Kidney (tissue), 14 donors: Measurements from ENCODE around the gene ASB1. TPM values are rescaled to one million over a fixed set of nuclear protein-coding genes. Genes with fewer than 3 reads are reported as not detected.

Experiments used
- DNase-seq, 5 donors: peaks; one replicate each; pipeline ENCODE4 v3.0.0-alpha.2; 2013 to 2020
- FAIRE-seq: peaks from 2 replicates; lab custom pipeline; 2012; peaks lifted over from hg19 to GRCh38; lab: Jason Lieb, UNC
- H3K27ac ChIP-seq, 2 donors: one replicate each; pipeline ENCODE4 v1.7.0; 2013; ENCODE audit warnings: low read depth in 2 of 2, low read length in 2 of 2, inconsistent platforms in 1 of 2
- H3K27me3 ChIP-seq: one replicate; pipeline ENCODE4 v1.7.1; 2013; ENCODE audit warnings: low read length, inconsistent platforms; ENCODE audit not compliant: control insufficient read depth, insufficient read depth
- H3K36me3 ChIP-seq, 3 donors: one replicate each; pipeline versions ENCODE4 v1.7.0 to v1.7.1; 2013; ENCODE audit warnings: low read length in 3 of 3, control low read depth in 1 of 3, inconsistent platforms in 1 of 3; ENCODE audit not compliant: insufficient read depth in 3 of 3, control insufficient read depth in 2 of 3
- H3K4me1 ChIP-seq, 3 donors: one replicate each; pipeline versions ENCODE4 v1.7.0 to v1.7.1; 2013; ENCODE audit warnings: low read length in 3 of 3, inconsistent platforms in 1 of 3, low read depth in 1 of 3; ENCODE audit not compliant: control insufficient read depth in 2 of 3, insufficient read depth in 2 of 3
- H3K4me3 ChIP-seq, 3 donors: one replicate each; pipeline versions ENCODE4 v1.7.0 to v1.8.1; 2013; ENCODE audit warnings: low read length in 3 of 3, control low read depth in 1 of 3, inconsistent platforms in 1 of 3
- H3K9ac ChIP-seq, 3 donors: one replicate each; pipeline versions ENCODE4 v1.7.0 to v1.7.1; 2013; ENCODE audit warnings: low read length in 3 of 3, control low read depth in 1 of 3, inconsistent platforms in 1 of 3
- H3K9me3 ChIP-seq, 3 donors: one replicate each; pipeline versions ENCODE4 v1.7.0 to v1.7.1; 2013; ENCODE audit warnings: low read length in 3 of 3, control low read depth in 1 of 3, inconsistent platforms in 1 of 3; ENCODE audit not compliant: control insufficient read depth in 2 of 3, insufficient read depth in 1 of 3
- intact Hi-C: fragments of 100-400 bp; cut with DNase I; formaldehyde crosslinking; loops from one replicate; pipeline ENCODE4 v1.11.1; 2022
- polyA plus RNA-seq: library from polyadenylated mRNA; stranded (reverse); fragments of 350-450 nt; fragmentation: Illumina TruSeq; extraction: RNeasy Lipid Tissue Mini Kit (QIAGEN cat#74804); gene quantifications from one replicate; pipeline ENCODE4 v1.2.3, GENCODE V29; 2014; ENCODE audit warnings: low read depth, low replicate concordance; ENCODE audit not compliant: insufficient read depth
- total RNA-seq: library from RNA; stranded (reverse); fragmentation: NEBNext Ultra II Directional; extraction: Animal tissue kit (Norgen Biotek cat#: 25700); gene quantifications from one replicate; pipeline ENCODE4 v1.2.1, GENCODE V29; 2021
- TF ChIP-seq, protein P1 (sequence below): IDR thresholded peaks from 3 replicates; pipeline ENCODE4 v1.5.1; 2012; ENCODE audit warnings: mild to moderate bottlenecking, moderate library complexity, borderline replicate concordance; ENCODE audit not compliant: insufficient read depth; ENCODE audit errors: extremely low read depth
- donor health status: control.
- donor health status: control.
- donor health status: control.
- donor health status: control.
- donor health status: control.
- donor health status: DM: yes; HTN: yes; CAD: no.
- donor health status: Normal renal cell carcinoma (clear cell type).

The ASB1 gene
- total and polyA plus RNA-seq, 2 donors from 2014 or later: 28.1 to 29.4 TPM

DNA sequence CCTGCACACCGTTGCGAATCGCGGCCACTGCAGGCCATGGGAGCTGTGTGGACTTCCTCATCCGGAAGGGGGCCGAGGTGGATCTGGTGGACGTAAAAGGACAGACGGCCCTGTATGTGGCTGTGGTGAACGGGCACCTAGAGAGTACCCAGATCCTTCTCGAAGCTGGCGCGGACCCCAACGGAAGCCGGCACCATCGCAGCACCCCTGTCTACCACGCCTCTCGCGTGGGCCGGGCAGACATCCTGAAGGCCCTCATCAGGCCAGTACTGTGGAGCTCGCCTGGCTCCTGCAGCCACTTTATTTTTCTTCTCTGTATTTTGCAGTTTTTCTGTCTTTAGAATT lies 9.0 kb downstream of the ASB1 start:
- TF ChIP-seq, protein P1, sequence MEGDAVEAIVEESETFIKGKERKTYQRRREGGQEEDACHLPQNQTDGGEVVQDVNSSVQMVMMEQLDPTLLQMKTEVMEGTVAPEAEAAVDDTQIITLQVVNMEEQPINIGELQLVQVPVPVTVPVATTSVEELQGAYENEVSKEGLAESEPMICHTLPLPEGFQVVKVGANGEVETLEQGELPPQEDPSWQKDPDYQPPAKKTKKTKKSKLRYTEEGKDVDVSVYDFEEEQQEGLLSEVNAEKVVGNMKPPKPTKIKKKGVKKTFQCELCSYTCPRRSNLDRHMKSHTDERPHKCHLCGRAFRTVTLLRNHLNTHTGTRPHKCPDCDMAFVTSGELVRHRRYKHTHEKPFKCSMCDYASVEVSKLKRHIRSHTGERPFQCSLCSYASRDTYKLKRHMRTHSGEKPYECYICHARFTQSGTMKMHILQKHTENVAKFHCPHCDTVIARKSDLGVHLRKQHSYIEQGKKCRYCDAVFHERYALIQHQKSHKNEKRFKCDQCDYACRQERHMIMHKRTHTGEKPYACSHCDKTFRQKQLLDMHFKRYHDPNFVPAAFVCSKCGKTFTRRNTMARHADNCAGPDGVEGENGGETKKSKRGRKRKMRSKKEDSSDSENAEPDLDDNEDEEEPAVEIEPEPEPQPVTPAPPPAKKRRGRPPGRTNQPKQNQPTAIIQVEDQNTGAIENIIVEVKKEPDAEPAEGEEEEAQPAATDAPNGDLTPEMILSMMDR: no peak
- Histone ChIP-seq H3K4me3 (no peak overlapping the region), H3K9ac (no peak overlapping the region), H3K9me3 (no peaks in the 10 kb centered on the region), H3K4me1 (peaks cover 0 to 7% (median 0%) of the 10 kb centered on the region in 3 donors), H3K27ac (no peak overlapping the region), H3K36me3 (peaks cover 2 to 21% (median 17%) of the 10 kb centered on the region in 3 donors), H3K27me3 (no peaks in the 10 kb centered on the region)
- DNase-seq (no peak), FAIRE-seq (no peak)
- intact Hi-C loops: no loop called here

DNA sequence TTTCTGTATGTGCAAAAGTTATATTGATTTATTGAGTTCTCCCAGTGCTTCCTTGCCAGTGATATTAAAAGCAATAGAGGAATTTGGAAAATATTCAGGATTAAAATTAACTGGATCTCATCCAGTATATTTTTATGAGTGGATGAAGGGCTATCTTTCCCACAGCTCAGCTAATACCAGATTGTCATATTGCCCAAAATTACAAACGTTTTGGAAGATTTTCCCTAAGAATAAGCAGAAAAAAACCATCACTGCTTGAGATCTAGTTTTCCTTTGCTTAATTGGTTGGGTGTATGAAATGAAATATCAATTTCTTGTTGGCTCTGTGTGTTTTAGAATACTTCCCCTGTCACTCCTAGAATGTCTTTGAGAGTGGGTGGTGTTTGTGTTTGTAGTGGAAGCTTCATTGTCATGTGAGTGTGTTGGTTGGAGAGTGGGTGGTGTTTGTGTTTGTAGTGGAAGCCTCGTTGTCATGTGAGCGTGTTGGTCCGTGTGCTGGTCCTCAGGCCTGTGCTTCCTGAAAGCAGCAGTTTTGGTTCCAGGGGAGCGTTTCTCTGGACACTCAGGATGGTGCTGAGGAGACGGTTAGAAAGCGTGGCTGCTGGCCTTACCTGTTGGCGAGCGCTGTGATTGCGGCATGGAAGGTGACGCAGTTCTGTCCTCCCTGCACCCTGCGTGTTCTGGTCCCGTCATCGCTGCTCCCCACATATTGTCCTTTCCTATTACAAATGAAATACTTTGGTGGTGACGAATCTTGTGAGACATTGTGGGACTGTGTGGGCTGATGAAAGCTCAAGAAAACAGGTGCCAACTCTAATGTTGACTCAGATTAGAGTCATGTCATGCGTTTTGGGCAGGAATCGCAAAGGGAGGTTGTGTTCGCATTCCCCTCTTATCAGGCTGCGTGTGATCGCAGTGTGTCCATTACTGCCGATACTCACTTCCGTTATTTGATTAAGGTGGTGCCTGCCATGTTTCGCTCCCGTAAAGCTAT lies 12.4 kb downstream of the ASB1 start:
- H3K9ac ChIP-seq: no peak overlapping the region
- TF ChIP-seq, protein P1: no peak
- peaks cover 0 to 10% (median 0%) of the 10 kb centered on the region in 3 donors for H3K4me1 ChIP-seq
- H3K9me3 ChIP-seq: no peaks in the 10 kb centered on the region
- no peak overlapping the region for H3K27ac ChIP-seq
- H3K4me3 ChIP-seq: peak overlapping the region in 1 of 3 donors; percentile 11
- no peak for DNase-seq
- H3K36me3 ChIP-seq: peaks cover 0 to 17% (median 9%) of the 10 kb centered on the region in 3 donors
- no peaks in the 10 kb centered on the region for H3K27me3 ChIP-seq
- FAIRE-seq: no peak
- intact Hi-C loops: no loop called here

DNA sequence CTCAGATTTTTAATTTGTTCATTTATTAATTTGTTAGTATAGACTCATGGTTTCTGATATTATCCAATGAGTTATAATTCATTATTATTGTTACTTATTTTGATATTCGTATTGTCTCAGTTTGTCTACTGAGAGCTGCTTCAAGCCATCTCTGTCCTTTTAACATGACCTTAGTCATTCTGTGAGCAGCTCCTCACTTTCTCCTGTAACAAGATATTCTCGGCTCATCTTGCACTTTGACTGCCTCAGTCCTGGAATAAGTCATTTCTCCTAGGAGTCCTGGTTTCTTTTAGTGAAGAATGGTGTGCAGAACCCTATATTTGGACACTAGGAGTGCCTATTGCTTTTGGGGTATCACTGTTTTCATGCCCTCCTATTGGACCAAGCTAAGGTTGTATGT lies 13.2 kb downstream of the ASB1 start:
- TF ChIP-seq, protein P1: no peak
- Histone ChIP-seq H3K9me3 (no peaks in the 10 kb centered on the region), H3K4me1 (peaks cover 0 to 10% (median 0%) of the 10 kb centered on the region in 3 donors), H3K4me3 (no peak overlapping the region), H3K9ac (no peak overlapping the region), H3K36me3 (peaks cover 0 to 13% (median 10%) of the 10 kb centered on the region in 3 donors), H3K27me3 (no peaks in the 10 kb centered on the region), H3K27ac (no peak overlapping the region)
- DNase-seq: no peak
- intact Hi-C loops: no loop called here
- FAIRE-seq: no peak
